ENCODE results near the gene SEC14L5. TPM values are rescaled to one million over a fixed set of nuclear protein-coding genes. Genes with fewer than 3 reads are reported as not detected.
A peak's percentile ranks its signal among the peaks of the same experiment; 100 is the strongest.

Gene SEC14L5
- total RNA-seq (2014; rRNA removed; shearing (Covaris generic); ENCODE audit: low replicate concordance): not detected in 2 replicates

- peak; percentile 96 for DNase-seq
- Histone ChIP-seq H3K27me3 (peaks cover 15% of the 10 kb centered on the region), H3K9me3 (no peaks in the 10 kb centered on the region), H3K36me3 (no peaks in the 10 kb centered on the region), H3K4me3 (peak within 1 kb of the TSS; percentile 48)
Observed at GRCh38 chr16:4957720-4958509, at the start of gene SEC14L5. TSS of gene SEC14L5 (plus strand) at chr16:4958330. CDS start at chr16:4959324, 994 bp downstream.

GRCh38 chr16:4908854-4909401 lies 49.2 kb upstream of the SEC14L5 start:
- no peaks in the 10 kb centered on the region for H3K27me3 ChIP-seq
- no peak overlapping the region for H3K4me3 ChIP-seq
- DNase-seq: no peak
- H3K36me3 ChIP-seq: no peaks in the 10 kb centered on the region
- H3K9me3 ChIP-seq: no peaks in the 10 kb centered on the region

GRCh38 chr16:4909825-4910224 lies 48.3 kb upstream of the SEC14L5 start:
- Histone ChIP-seq H3K4me3 (no peak overlapping the region), H3K27me3 (no peaks in the 10 kb centered on the region)
- DNase-seq: no peak

DNA sequence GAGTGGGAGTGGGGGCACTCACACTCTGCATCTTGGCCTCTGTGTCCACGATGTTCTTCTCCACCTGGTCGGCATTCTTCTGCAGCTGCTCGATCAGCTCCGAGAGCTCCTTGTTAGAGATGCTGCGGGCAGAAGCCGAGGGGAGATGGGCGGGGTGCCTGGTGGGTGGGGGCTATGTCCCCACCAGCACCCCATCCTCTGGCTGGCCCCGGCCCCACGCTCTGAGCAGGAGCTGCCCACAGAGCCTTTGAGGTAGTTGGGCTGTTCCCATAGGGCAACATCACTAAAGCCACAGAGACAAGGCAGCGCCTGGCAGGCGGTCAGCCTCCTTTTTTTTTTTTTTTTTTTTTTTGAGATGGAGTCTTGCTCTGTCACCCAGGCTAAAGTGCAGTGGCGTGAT lies 47.3 kb upstream of the SEC14L5 start:
- DNase-seq: no peak
- no peaks in the 10 kb centered on the region for H3K36me3 ChIP-seq

More at GRCh38 chr16:4909825-4910224, 48.3 kb upstream of the SEC14L5 start:
- no peaks in the 10 kb centered on the region for H3K9me3 ChIP-seq
- no peaks in the 10 kb centered on the region for H3K36me3 ChIP-seq

DNA sequence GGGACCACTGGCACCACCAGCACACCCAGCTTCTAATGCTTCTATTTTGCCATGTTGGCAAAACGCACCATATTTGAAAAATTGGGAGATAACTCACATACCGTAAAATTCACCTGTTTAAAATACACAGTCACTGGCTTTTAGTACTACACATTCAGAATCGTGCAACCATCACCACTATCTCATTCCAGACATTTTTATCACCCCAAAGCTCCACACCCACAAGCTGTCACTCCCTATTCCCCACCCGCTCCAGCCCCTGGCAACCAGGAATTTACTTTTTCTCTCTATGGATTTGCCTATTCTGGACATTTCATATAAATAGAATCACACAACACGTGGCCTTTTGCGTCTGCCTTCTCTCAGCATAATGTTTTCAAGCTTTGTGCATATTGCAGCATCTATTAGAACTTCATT lies 46.2 kb upstream of the SEC14L5 start:
- no peaks in the 10 kb centered on the region for H3K36me3 ChIP-seq
- H3K9me3 ChIP-seq: no peaks in the 10 kb centered on the region
- H3K4me3 ChIP-seq: no peak overlapping the region
- H3K27me3 ChIP-seq: no peaks in the 10 kb centered on the region
- DNase-seq: no peak

More for the DNA sequence above, 47.3 kb upstream of the SEC14L5 start:
- no peaks in the 10 kb centered on the region for H3K9me3 ChIP-seq
- H3K27me3 ChIP-seq: no peaks in the 10 kb centered on the region
- H3K4me3 ChIP-seq: no peak overlapping the region

DNA sequence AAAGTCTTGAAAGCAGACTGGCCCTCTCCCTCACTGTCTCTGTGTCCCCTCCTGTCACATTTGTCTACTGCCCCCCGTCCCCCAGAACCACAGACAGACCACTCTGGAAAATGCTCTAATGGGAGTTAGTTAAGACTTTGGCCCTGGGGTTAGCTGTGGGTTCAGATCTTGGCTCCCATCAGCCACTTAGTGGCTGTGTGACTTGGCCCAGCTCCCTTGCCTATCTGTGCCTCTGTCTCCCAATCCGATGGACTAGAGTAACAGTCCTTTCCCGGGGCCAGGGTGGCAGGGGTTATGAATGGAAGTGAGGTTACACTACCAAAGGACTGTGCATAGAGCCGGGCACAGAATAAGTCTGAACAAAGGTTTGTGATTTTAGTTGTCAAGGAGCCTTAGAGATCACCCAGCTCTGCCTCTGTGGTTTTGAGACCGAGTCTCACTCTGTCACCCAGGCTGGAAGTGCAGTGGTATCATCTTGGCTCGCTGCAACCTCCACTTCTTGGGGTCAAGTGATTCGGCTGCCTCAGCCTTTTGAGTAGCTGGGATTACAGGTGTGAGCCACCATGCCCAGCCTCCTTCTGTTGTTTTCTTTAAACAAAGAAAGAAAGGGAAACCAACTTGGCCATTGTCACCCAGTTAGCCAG lies 44.9 kb upstream of the SEC14L5 start:
- DNase-seq: no peak
- H3K4me3 ChIP-seq: no peak overlapping the region
- H3K36me3 ChIP-seq: no peaks in the 10 kb centered on the region
- no peaks in the 10 kb centered on the region for H3K27me3 ChIP-seq
- no peaks in the 10 kb centered on the region for H3K9me3 ChIP-seq

- H3K9me3 ChIP-seq: no peaks in the 10 kb centered on the region
- DNase-seq: no peak
Observed at GRCh38 chr16:4913774-4914525, 44.2 kb upstream of the SEC14L5 start.

DNA sequence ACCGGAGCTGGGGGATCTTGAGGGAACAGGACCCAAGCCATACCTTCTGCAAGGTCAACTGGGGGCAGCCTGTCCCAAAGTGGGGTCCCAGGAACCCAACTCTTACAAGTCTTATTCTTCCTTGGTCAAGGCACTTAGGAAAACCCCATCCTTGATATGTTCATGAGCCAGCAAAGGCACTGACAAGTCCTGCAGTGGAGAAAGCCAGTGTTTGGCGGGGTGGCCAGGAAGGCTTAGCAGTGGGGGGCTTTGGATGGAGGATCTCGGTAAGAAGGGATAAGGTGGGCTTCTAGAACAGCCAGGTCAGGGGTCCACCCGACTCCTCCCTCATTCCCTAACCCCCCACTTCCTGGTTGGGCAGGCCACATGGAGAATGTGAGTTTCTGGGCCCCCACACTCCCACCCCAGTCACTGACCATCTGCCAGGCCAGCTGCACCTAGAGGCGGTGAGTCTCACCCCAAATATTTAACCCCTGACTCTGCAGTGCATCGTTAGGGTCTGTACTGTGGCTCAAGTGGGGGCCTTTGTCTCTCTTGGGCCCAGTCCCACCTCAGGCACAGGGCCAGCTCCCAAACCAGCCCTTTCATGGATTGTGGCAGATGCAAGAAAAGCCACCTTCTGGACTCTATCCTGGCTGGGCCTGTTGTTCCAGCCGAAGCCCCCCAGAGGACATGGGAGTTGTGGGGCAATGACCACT lies 43.5 kb upstream of the SEC14L5 start:
- no peaks in the 10 kb centered on the region for H3K27me3 ChIP-seq
- H3K36me3 ChIP-seq: no peaks in the 10 kb centered on the region
- DNase-seq: no peak
- no peak overlapping the region for H3K4me3 ChIP-seq
- H3K9me3 ChIP-seq: no peaks in the 10 kb centered on the region

More at GRCh38 chr16:4913774-4914525, 44.2 kb upstream of the SEC14L5 start:
- no peaks in the 10 kb centered on the region for H3K36me3 ChIP-seq
- no peaks in the 10 kb centered on the region for H3K27me3 ChIP-seq
- H3K4me3 ChIP-seq: no peak overlapping the region

GRCh38 chr16:4915226-4915761 lies 42.8 kb upstream of the SEC14L5 start:
- Histone ChIP-seq H3K9me3 (no peaks in the 10 kb centered on the region), H3K27me3 (no peaks in the 10 kb centered on the region), H3K36me3 (no peaks in the 10 kb centered on the region), H3K4me3 (no peak overlapping the region)
- DNase-seq: peak; percentile 83

DNA sequence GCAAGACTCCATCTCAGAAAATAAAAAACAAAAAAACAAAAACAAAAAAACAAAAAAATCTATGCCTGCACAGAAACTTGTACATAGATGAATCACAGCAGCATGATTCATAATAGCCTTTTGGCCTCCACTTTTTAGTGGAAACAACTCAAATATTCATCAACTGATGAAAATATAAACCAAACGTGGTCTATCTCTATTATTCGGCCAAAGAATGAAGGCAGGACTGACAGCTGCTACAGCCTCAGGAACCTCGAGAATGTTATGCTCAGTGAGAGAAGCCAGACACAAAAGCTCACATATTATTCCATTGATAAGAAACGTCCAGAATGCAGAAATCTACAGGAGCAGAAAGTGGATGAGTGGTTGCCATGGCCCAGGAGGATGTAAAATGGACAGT lies 41.0 kb upstream of the SEC14L5 start:
- Histone ChIP-seq H3K9me3 (no peaks in the 10 kb centered on the region), H3K4me3 (no peak overlapping the region), H3K27me3 (no peaks in the 10 kb centered on the region), H3K36me3 (no peaks in the 10 kb centered on the region)
- peak; percentile 34 for DNase-seq

DNA sequence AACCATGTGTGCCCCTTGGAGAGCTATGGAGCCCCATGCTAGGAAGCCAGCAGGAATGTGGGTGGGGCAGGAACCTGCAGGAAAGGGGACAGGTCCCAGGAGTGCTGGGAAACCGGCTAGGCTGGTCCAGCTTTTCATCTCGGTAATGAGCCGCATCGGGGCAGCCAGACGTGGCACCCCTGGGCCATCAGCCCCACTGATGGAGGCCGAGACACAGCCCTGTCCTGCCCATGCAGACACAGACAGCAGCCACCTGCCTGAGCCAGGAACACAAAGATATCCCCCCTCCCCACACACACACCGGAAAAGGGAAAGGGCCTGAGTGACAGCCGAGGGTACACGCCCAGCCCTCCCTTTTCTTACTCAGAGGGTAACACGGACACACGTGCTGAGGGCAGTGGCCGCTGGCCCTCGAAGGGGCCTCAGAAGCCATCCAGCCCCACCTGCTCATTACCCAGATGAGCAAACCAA lies 39.3 kb upstream of the SEC14L5 start:
- no peak for DNase-seq
- H3K36me3 ChIP-seq: no peaks in the 10 kb centered on the region
- no peaks in the 10 kb centered on the region for H3K9me3 ChIP-seq
- H3K27me3 ChIP-seq: no peaks in the 10 kb centered on the region
- H3K4me3 ChIP-seq: no peak overlapping the region

GRCh38 chr16:4920826-4921225 lies 37.3 kb upstream of the SEC14L5 start:
- no peaks in the 10 kb centered on the region for H3K36me3 ChIP-seq
- peaks cover under 1% of the 10 kb centered on the region; the same call in 1 of the 2 replicates for H3K9me3 ChIP-seq
- H3K4me3 ChIP-seq: no peak overlapping the region
- no peaks in the 10 kb centered on the region for H3K27me3 ChIP-seq
- peak; percentile 56 for DNase-seq

GRCh38 chr16:4922721-4923342 lies 35.3 kb upstream of the SEC14L5 start:
- Histone ChIP-seq H3K27me3 (no peaks in the 10 kb centered on the region), H3K9me3 (peaks cover 15% of the 10 kb centered on the region), H3K36me3 (no peaks in the 10 kb centered on the region), H3K4me3 (no peak overlapping the region)
- no peak for DNase-seq

DNA sequence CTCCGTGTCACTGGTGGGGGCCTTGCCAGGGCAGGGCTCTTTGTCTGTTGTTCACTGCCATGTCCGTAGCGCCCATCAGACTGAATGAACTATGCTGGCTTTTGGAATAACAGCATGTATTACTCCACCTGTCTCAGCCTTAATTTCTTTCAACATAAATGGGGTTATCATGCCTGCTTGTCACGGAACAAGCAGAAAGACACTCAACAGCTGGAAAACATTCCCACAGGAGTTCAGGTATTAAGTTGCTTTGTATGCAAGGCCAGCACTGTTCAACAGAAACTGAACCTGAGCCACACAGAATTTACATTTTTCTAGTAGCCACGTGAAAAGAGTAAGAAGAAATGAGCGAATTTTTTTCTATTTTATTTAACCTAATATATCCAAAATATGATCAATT lies 34.3 kb upstream of the SEC14L5 start:
- H3K9me3 ChIP-seq: peaks cover 15% of the 10 kb centered on the region
- no peaks in the 10 kb centered on the region for H3K36me3 ChIP-seq
- DNase-seq: no peak
- H3K27me3 ChIP-seq: no peaks in the 10 kb centered on the region
- no peak overlapping the region for H3K4me3 ChIP-seq

GRCh38 chr16:4924593-4925292 lies 33.4 kb upstream of the SEC14L5 start:
- DNase-seq: no peak
- H3K27me3 ChIP-seq: no peaks in the 10 kb centered on the region

More at GRCh38 chr16:4924593-4925292, 33.4 kb upstream of the SEC14L5 start:
- peaks cover 15% of the 10 kb centered on the region for H3K9me3 ChIP-seq
- no peaks in the 10 kb centered on the region for H3K36me3 ChIP-seq
- H3K4me3 ChIP-seq: no peak overlapping the region

Measured in MG63 (cell line).